Liver (tissue), 3 donors: ENCODE data around the gene PDZD2.

Experiments
- GABPA ChIP-seq, 2 donors: IDR thresholded peaks in 1 of 2; conservative IDR thresholded peaks in 1 of 2; 2 replicates each; pipeline ENCODE4 v1.6.1; 2016; ENCODE audit warnings: antibody characterized with exemption in 2 of 2, mild to moderate bottlenecking in 1 of 2, moderate library complexity in 1 of 2
- RAD21 ChIP-seq, 2 donors: IDR thresholded peaks; 2 replicates each; pipeline ENCODE4 v1.6.1; 2016; ENCODE audit warnings: antibody characterized with exemption in 2 of 2, mild to moderate bottlenecking in 2 of 2
- YY1 ChIP-seq: IDR thresholded peaks from 2 replicates; pipeline ENCODE4 v1.6.1; 2016; ENCODE audit warnings: antibody characterized with exemption, mild to moderate bottlenecking
- TF ChIP-seq, protein P1 (sequence below): fragments of 150-350 bp; IDR thresholded peaks from 2 replicates; pipeline ENCODE4 v1.5.1; 2017; ENCODE audit warnings: improper control_type of control experiment, low read depth, low read length; ENCODE audit not compliant: missing input control
- donor health status: healthy.
- donor health status: healthy.

DNA sequence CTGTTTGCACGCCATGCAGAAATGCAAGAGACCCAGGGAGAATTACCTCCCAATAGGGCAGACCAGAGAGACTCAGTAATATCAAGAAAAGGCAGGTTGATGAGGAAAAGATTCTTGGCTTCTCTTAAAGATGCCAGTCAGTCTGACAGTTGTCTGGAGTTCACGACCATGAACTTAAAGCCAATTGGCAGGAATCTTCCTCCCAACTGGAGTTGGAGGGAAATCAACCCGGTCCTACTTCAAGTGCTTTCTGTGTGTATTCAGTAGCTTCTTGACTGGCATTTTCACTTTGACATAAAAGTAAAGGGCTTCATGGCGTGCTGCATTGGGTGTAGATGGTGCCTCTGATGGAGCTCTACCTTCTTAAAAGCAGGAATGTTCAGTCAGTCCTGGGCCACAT is 390.9 kb downstream of the PDZD2 start:
- TF ChIP-seq, protein P1, sequence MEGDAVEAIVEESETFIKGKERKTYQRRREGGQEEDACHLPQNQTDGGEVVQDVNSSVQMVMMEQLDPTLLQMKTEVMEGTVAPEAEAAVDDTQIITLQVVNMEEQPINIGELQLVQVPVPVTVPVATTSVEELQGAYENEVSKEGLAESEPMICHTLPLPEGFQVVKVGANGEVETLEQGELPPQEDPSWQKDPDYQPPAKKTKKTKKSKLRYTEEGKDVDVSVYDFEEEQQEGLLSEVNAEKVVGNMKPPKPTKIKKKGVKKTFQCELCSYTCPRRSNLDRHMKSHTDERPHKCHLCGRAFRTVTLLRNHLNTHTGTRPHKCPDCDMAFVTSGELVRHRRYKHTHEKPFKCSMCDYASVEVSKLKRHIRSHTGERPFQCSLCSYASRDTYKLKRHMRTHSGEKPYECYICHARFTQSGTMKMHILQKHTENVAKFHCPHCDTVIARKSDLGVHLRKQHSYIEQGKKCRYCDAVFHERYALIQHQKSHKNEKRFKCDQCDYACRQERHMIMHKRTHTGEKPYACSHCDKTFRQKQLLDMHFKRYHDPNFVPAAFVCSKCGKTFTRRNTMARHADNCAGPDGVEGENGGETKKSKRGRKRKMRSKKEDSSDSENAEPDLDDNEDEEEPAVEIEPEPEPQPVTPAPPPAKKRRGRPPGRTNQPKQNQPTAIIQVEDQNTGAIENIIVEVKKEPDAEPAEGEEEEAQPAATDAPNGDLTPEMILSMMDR, result no peak
- no peak for TF ChIP-seq RAD21 (IDR thresholded peaks at IDR 0.05)
- TF ChIP-seq YY1, result no peak
- no peak for TF ChIP-seq GABPA (IDR thresholded peaks at IDR 0.05 in 1 of 2, conservative IDR thresholded peaks at IDR 0.05 in 1 of 2)
